SK-N-MC (cell line): ENCODE data around the gene SATL1.
"Not testable (repeated sequence)": the region's sequence is repeated elsewhere in the genome, so short reads cannot be mapped to it uniquely, and the experiment has no call there.

Experiments
- DNase-seq: peaks from one replicate; pipeline ENCODE4 v3.0.0-alpha.2; 2011; ENCODE audit warnings: low read depth, low spot score
- H3K27ac ChIP-seq: fragments of 200-600 bp; sonication (generic); 2 replicates; pipeline ENCODE4 v1.5.1; 2016; ENCODE audit warnings: mixed run types
- H3K36me3 ChIP-seq: fragments of 200-600 bp; sonication (generic); 2 replicates; pipeline ENCODE4 v1.6.1; 2017; ENCODE audit warnings: antibody characterized with exemption, low read length, mixed read lengths; ENCODE audit not compliant: insufficient read depth
- H3K4me3 ChIP-seq: fragments of 200-600 bp; sonication (generic); 2 replicates; pipeline ENCODE4 v1.5.1; 2016
- H3K9ac ChIP-seq: fragments of 200-600 bp; sonication (generic); 2 replicates; pipeline ENCODE4 v1.8.0; 2017; ENCODE audit warnings: mixed run types, mixed read lengths; ENCODE audit not compliant: insufficient read length
- H3K9me3 ChIP-seq: fragments of 200-600 bp; sonication (generic); 2 replicates; pipeline ENCODE4 v1.6.1; 2017; ENCODE audit warnings: low read depth, mild to moderate bottlenecking, antibody characterized with exemption, low read length, moderate library complexity, mixed read lengths
- EZH2 ChIP-seq: fragments of 200-600 bp; sonication (generic); IDR thresholded peaks from one replicate; pipeline ENCODE4 v1.6.1; 2017; ENCODE audit warnings: antibody characterized with exemption
- FOXP2 ChIP-seq: optimal IDR thresholded peaks from 2 replicates; pipeline ENCODE3; 2011; ENCODE audit warnings: mild to moderate bottlenecking, moderate library complexity; ENCODE audit not compliant: insufficient read depth; ENCODE audit errors: extremely low read length, control extremely low read depth
- POLR2AphosphoS5 ChIP-seq: IDR thresholded peaks from 2 replicates; pipeline ENCODE4 v1.6.1; 2012; ENCODE audit warnings: mild to moderate bottlenecking, low read depth, low read length, borderline replicate concordance

The SATL1 gene

GRCh38 chrX:85243761-85244449 is at the start of gene SATL1, which contains the start of gene ZNF711:
TSS of gene SATL1 (minus strand) at chrX:85243779. CDS start at chrX:85108968, 134,811 bp downstream.
TSS of gene ZNF711 (plus strand) at chrX:85243991. CDS start at chrX:85247573, 3,582 bp downstream.
- H3K27ac ChIP-seq: peak within 1 kb of the TSS; percentile 89
- peak within 1 kb of the TSS; percentile 91 for H3K9ac ChIP-seq
- H3K36me3 ChIP-seq: peaks cover 20% of the 10 kb centered on the region
- no peaks in the 10 kb centered on the region for H3K9me3 ChIP-seq
- TF ChIP-seq POLR2AphosphoS5 (peak; percentile 74), EZH2 (no peak)
- DNase-seq: peak; percentile 61
- peak within 1 kb of the TSS; percentile 87 for H3K4me3 ChIP-seq

DNA sequence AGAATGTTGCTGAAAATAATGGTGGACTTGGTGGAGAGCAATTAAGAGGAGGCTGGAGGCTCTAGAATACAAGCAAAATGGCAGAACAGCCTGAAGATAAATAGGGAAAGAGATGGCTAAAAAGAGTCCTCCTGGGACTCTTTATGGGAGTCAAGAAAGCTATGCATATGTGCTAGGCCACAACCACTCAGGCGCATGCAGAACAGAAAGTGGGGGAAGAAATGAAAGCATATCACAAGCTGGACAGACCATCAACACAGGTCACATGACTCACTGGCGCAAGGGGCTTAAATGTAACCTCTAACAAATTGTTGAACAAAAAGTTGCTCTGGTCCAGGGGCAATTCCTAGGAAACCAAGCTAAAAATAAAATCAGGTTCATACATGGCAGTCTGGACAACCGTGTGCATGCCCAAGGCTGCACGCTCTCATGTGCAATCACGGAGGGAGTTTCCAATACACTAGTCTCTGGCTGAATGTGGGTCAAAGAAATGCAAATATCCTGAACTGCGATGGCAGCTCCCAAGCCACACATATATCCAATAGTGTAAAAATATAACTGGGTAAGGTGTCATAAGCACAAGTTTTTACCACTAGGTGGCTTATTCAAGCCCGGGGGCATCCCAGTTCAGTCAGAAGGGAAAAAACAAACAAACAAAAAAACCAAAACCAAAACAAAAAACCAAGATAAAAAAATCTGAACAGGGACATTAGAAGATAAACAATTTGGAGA is 45.6 kb upstream of the SATL1 start:
- H3K4me3 ChIP-seq: no peak overlapping the region
- no peak overlapping the region for H3K9ac ChIP-seq
- TF ChIP-seq FOXP2 (no peak), POLR2AphosphoS5 (no peak), EZH2 (no peak)
- H3K36me3 ChIP-seq: no peaks in the 10 kb centered on the region
- H3K27ac ChIP-seq: no peak overlapping the region
- no peak for DNase-seq
- no peaks in the 10 kb centered on the region for H3K9me3 ChIP-seq

DNA sequence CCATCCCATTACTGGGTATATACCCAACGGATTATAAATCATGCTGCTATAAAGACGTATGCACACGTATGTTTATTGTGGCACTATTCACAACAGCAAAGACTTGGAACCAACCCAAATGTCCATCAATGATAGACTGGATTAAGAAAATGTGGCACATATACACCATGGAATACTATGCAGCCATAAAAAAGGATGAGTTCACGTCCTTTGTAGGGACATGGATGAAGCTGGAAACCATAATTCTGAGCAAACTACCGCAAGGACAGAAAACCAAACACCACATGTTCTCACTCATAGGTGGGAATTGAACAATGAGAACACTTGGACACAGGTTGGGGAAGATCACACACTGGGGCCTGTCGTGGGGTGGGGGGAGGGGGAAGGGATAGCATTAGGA is 41.7 kb upstream of the SATL1 start:
- H3K9ac ChIP-seq, DNase-seq, H3K36me3 ChIP-seq, H3K27ac ChIP-seq, H3K4me3 ChIP-seq, H3K9me3 ChIP-seq: not testable (repeated sequence)

- Histone ChIP-seq H3K9me3 (no peaks in the 10 kb centered on the region), H3K4me3 (peak overlapping the region; percentile 87), H3K9ac (peak overlapping the region; percentile 91), H3K27ac (peak overlapping the region; percentile 89), H3K36me3 (peaks cover 23% of the 10 kb centered on the region)
- TF ChIP-seq POLR2AphosphoS5: no peak
- no peak for TF ChIP-seq EZH2
- TF ChIP-seq FOXP2: no peak
- DNase-seq: no peak
Observed at GRCh38 chrX:85244450-85245211, 1.1 kb upstream of the SATL1 start.

- no peak for TF ChIP-seq POLR2AphosphoS5
- TF ChIP-seq EZH2: no peak
- TF ChIP-seq FOXP2: no peak
- Histone ChIP-seq H3K9me3 (no peaks in the 10 kb centered on the region), H3K9ac (peak overlapping the region; percentile 64), H3K4me3 (peak overlapping the region; percentile 87), H3K36me3 (peaks cover 13% of the 10 kb centered on the region), H3K27ac (peak overlapping the region; percentile 54; the same call in 1 of the 2 replicates)
- DNase-seq: no peak
Observed at GRCh38 chrX:85243155-85243554, 424 bp downstream of the SATL1 start.

- no peaks in the 10 kb centered on the region for H3K36me3 ChIP-seq
- no peak overlapping the region for H3K4me3 ChIP-seq
- no peak overlapping the region for H3K27ac ChIP-seq
- H3K9me3 ChIP-seq: no peaks in the 10 kb centered on the region
- TF ChIP-seq POLR2AphosphoS5 (no peak), EZH2 (no peak), FOXP2 (no peak)
- no peak for DNase-seq
- H3K9ac ChIP-seq: no peak overlapping the region
Observed at GRCh38 chrX:85223359-85223758, 20.2 kb downstream of the SATL1 start.

DNA sequence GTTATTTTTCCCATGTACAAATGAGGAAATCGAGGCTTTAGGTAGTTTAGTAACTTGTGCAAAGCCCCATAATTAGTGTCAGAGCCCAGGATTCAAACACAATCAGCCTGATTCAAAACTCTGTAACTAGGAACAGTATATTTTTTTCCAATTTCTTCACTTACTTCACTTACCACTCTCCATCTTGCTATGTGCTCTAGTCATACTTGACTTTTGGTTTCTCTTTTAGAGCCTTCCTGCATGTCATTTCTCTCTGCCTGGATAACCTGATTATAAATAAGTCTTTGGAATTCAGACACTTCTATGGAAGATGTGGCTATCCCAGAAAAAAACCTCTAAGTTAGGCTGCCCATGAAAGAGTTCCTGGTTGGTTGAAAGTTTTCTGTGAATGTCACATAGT is 22.2 kb downstream of the SATL1 start:
- no peak for DNase-seq
- H3K4me3 ChIP-seq: no peak overlapping the region
- TF ChIP-seq FOXP2: no peak
- TF ChIP-seq POLR2AphosphoS5: no peak
- no peak for TF ChIP-seq EZH2

GRCh38 chrX:85215946-85216345 is 27.6 kb downstream of the SATL1 start:
- H3K9ac ChIP-seq: no peak overlapping the region
- no peak overlapping the region for H3K27ac ChIP-seq
- H3K4me3 ChIP-seq: no peak overlapping the region
- DNase-seq: no peak
- TF ChIP-seq EZH2 (no peak), POLR2AphosphoS5 (no peak), FOXP2 (no peak)
- H3K9me3 ChIP-seq: no peaks in the 10 kb centered on the region
- no peaks in the 10 kb centered on the region for H3K36me3 ChIP-seq

More for the DNA sequence above, 22.2 kb downstream of the SATL1 start:
- H3K27ac ChIP-seq: no peak overlapping the region
- no peaks in the 10 kb centered on the region for H3K9me3 ChIP-seq
- H3K9ac ChIP-seq: no peak overlapping the region
- H3K36me3 ChIP-seq: no peaks in the 10 kb centered on the region
